Activated CD4-positive, CD25-positive, alpha-beta regulatory T cell treated with anti-CD3 and anti-CD28 coated beads, Interleukin-2, amount 50 U/mL, for 72 hours (primary cell): Measurements from ENCODE around the gene MAPK8IP2.

Experiments used
- DNase-seq: peaks from one replicate; pipeline ENCODE4 v3.0.0; 2021

Gene MAPK8IP2

GRCh38 chr22:50600538-50600937, at the start of gene MAPK8IP2:
TSS of gene MAPK8IP2 (plus strand) at chr22:50600793. CDS start at chr22:50600819, 26 bp downstream.
- peak; percentile 31 for DNase-seq

DNA sequence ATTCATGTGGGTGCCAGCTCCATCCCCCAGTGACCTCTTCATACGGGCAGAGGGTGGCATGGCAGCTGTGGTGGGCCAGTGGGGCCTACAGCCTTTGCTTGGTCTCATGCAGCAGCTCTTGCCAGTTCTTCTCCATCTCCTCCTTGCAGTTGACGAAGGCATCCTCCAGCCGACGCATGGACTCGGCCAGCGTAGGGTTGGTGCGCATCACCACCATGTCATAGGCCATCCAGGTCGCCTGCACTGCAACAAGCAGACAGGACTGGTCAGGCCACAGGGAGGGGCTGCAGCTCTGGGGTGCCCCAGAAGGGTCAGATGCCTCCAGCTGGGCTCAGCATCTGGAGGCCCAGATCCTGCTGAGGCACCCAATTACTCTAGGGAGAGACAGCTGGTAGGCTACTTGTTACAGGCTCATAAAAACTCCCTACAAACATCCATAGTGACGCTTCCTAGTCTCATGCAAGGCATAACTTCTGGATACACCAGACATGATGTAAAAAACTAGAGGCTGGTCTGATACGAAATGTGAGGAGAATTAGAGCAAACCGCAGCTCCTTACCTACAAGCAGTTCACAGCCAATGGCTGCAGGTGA, 49.3 kb upstream of the MAPK8IP2 start:
- DNase-seq = no peak

GRCh38 chr22:50553310-50553709, 47.3 kb upstream of the MAPK8IP2 start:
- DNase-seq = no peak

- DNase-seq = no peak
Measured at GRCh38 chr22:50556703-50557102, 43.9 kb upstream of the MAPK8IP2 start.

GRCh38 chr22:50560034-50560433, 40.6 kb upstream of the MAPK8IP2 start:
- DNase-seq = no peak

DNA sequence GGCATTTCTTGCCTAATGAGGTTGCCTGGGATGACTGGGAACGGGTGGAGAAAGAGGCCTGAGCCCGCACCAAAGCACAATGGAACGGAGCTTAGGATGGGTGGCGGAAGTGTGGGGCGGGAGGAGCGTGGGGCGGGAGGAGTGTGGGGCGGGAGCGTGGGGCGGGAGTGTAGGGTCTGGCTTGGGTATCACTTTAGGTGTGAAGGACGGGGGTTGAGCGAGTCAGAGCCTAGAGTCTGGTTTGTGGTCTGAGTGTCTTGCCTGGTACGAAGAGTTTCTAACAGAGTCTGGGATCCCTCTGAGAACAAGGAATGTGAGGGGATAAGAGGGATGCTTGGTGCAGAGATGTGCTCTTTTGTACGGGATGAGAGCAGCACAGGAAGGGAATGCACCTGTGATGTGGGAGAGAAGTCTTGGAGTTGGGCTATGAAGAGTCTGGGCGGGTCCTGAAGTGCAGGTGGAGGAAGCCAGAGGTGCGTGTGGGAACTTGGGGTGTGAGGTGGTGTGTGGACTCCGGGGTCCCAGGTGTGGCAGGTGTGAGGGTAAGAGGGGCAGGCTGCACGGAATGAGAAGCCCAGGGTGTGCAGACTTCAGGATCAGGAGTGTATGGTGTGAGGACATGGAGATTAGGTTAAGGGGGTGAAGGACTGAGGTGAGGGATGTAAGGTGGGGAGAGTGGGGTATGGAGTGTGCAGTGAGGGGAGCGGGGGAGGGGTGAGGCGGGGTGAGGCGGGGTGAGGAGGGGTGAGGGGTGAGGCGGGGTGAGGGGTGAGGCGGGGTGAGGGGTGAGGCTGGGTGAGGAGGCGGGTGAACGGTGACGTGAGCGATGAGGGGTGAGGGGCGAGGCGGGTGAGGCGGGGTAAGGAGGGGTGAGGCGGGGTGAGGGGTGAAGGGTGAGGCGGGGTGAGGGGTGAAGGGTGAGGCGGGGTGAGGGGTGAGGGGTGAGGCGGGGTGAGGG, 38.9 kb upstream of the MAPK8IP2 start:
- no peak for DNase-seq

GRCh38 chr22:50562523-50563412, 37.8 kb upstream of the MAPK8IP2 start, which contains the start of gene SYCE3:
TSS of gene SYCE3 (minus strand) at chr22:50562919. CDS start at chr22:50556405, 6,514 bp downstream.
- peak; percentile 99 for DNase-seq

- DNase-seq = no peak
Measured at GRCh38 chr22:50563413-50564160, 37.0 kb upstream of the MAPK8IP2 start.

DNA sequence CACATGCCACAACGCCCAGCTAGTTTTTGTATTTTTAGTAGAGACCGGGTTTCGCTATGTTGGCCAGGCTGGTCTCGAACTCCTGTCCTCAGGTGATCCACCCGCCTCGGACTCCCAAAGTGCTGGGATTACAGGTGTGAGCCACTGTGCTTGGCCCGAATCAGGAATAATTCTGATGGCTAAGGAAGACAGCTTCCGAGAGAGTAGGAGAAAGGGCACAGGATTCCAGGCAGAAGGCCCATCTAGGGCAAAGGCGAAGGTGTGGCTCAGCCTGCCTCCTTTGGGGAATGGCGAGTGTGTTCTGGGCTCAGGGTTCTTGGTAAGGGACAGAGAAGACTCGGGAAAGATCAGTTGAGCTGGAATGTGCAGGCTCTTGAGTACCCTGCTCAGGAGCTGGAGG, 36.3 kb upstream of the MAPK8IP2 start:
- DNase-seq = no peak

GRCh38 chr22:50567721-50568252, 32.8 kb upstream of the MAPK8IP2 start:
- DNase-seq = peak; percentile 25

GRCh38 chr22:50568626-50569025, 32.0 kb upstream of the MAPK8IP2 start:
- no peak for DNase-seq

DNA sequence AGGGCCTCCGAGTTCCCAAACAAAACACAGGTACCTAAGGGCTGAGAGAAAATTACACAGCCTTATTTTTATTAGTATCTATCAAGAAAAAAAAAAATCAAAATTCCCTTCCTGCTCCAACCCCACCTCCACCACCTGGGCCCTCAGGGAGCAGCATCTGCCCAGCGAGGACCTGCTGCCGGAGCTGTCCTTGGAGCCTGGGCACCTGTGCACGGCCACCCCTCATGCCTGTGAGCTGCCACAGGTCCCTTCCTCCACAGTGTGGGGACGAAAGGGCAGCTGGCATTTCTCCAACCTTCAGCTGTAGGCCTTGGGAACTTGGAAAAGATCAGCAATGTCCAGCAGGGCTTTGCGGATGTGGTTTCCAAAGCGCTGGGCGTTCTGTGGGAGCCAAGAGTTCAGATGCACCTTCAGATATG, 31.5 kb upstream of the MAPK8IP2 start:
- DNase-seq = peak; percentile 22

GRCh38 chr22:50569896-50570535, 30.6 kb upstream of the MAPK8IP2 start:
- peak; percentile 26 for DNase-seq

DNA sequence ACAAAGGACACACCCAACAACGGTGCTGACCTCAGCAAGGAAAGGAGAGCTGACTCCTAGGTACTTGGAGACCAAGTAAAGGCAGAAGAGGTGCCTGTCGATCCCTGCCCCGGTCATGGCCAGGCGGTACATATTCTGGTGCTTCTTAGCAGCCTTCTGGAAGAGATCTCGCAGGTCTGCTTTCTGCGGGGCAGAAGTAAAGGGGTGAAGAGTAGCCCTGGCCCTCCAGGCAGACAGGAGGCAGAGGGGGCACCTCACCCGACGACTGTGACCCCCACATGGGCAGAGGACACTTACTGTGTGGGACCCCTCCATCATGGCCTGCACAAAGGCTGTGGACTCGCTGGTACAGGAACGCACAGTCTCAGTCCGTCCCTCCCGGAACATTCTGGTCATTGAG, 29.7 kb upstream of the MAPK8IP2 start:
- peak; percentile 23 for DNase-seq

DNA sequence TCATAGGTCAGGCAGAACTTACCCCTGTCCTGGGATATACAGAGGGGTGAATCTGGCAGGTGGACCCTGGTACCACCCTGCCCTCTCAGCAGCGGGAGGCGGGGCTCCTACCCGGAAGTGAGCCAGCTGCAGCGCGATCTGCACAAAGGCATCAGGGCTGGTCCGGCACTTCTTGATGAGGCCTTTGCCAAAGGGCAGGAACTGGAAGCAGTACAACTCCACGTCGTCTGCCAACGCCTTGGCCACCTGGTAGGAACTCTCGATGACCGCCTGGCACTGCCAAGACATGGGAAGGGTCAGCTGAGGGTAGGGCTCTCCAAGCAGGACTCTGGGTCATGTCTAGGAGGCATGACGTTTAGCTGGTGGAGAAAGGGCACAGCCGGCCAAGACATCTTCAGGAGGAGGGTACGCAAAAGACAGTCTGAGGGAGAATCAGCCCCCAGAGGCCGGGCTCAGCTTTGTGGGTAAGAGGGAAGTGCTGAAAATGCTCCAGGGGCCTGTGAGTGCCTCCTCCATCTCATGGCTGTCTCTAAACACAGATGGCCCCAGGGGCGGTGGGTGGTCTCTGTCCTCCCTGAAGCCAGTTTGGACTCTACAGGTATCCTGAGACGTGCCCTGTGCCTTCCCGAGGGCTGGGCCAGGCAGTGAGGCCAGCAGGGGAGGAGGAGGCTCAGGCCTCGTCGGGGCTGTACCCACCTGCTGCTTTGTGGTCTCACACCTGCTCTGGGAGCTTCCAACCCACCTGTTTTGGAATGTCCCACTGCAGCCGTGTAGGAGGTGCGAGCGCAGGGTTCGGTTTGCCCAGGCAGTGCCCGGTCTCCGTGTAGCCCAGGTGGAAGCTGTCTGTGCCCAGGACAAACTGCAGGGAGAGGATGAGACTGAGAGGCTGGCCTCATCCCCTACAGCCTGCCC, 29.1 kb upstream of the MAPK8IP2 start:
- peak; percentile 18 for DNase-seq

GRCh38 chr22:50572965-50573364, 27.6 kb upstream of the MAPK8IP2 start:
- peak; percentile 6 for DNase-seq

DNA sequence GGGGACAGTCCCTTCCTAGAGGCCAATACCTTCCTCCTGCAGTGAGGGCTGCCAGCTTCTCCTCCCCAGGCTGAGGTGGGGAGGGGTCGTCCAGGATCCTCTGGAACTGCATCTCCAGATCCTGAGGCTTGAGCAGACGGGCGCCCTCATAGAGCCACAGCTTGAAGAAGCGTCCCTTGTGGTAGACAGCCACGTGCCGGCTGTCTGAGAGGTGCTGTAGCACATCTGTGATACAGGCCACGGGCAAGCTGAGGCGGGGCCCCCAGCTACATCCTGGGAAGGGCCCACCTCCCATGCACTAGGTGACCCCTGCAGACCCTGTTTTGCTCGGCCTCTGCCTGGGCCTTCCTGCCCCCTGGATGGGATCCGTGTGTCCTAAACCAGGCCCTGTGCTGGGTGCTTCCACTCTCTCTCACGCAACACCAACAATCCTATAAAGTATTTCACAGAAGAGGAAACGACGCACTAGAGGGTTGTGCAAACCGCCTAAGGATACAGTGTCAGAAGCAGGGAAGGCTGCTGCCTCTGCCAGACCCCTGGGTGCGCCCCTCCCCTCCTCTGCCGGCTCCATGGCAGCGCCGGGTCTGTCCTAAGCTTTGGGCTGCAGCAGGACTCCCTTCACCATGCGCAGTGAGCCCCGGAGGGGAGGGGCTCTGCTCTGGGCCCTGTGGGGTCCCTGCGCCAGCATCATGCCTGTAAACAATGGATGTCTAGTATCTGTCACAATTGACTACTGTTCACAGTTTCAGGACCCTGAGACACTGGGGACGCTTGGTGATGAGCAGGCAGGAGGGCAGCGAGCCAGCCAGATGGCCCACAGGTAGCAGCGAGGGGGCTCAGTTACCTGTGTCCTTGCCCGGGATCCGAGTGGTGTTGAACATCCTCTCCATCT, 26.9 kb upstream of the MAPK8IP2 start:
- no peak for DNase-seq

DNA sequence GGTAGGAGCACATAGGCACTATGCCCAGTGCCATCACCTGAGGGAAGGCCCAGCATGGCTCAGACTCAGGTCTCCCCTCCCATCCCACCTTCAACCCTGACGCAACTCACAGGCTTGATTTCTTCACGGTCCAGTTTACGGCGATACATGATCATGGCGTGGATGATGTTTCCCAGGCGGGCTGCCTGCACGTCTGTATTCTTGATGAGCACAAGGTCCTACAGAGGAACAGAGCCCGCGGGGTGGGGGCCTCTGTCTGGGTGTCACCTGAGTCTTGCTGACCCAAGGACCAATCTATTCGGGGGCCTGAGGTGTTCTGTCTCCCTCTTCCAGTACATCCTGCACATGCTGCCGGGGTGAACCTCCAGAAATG, 26.2 kb upstream of the MAPK8IP2 start:
- DNase-seq = no peak

GRCh38 chr22:50575426-50575941, 25.1 kb upstream of the MAPK8IP2 start:
- DNase-seq = no peak
